Fibroblast of skin of right quadriceps (primary cell): Measurements from ENCODE around the gene ABCA1.
"Not testable (repeated sequence)": the region's sequence is repeated elsewhere in the genome, so short reads cannot be mapped to it uniquely, and the experiment has no call there.

ENCODE experiments used
- DNase-seq: peaks from one replicate; pipeline ENCODE4 v3.0.0-alpha.2; 2013

Gene ABCA1, protein sequence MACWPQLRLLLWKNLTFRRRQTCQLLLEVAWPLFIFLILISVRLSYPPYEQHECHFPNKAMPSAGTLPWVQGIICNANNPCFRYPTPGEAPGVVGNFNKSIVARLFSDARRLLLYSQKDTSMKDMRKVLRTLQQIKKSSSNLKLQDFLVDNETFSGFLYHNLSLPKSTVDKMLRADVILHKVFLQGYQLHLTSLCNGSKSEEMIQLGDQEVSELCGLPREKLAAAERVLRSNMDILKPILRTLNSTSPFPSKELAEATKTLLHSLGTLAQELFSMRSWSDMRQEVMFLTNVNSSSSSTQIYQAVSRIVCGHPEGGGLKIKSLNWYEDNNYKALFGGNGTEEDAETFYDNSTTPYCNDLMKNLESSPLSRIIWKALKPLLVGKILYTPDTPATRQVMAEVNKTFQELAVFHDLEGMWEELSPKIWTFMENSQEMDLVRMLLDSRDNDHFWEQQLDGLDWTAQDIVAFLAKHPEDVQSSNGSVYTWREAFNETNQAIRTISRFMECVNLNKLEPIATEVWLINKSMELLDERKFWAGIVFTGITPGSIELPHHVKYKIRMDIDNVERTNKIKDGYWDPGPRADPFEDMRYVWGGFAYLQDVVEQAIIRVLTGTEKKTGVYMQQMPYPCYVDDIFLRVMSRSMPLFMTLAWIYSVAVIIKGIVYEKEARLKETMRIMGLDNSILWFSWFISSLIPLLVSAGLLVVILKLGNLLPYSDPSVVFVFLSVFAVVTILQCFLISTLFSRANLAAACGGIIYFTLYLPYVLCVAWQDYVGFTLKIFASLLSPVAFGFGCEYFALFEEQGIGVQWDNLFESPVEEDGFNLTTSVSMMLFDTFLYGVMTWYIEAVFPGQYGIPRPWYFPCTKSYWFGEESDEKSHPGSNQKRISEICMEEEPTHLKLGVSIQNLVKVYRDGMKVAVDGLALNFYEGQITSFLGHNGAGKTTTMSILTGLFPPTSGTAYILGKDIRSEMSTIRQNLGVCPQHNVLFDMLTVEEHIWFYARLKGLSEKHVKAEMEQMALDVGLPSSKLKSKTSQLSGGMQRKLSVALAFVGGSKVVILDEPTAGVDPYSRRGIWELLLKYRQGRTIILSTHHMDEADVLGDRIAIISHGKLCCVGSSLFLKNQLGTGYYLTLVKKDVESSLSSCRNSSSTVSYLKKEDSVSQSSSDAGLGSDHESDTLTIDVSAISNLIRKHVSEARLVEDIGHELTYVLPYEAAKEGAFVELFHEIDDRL (N-terminal part only)

DNA sequence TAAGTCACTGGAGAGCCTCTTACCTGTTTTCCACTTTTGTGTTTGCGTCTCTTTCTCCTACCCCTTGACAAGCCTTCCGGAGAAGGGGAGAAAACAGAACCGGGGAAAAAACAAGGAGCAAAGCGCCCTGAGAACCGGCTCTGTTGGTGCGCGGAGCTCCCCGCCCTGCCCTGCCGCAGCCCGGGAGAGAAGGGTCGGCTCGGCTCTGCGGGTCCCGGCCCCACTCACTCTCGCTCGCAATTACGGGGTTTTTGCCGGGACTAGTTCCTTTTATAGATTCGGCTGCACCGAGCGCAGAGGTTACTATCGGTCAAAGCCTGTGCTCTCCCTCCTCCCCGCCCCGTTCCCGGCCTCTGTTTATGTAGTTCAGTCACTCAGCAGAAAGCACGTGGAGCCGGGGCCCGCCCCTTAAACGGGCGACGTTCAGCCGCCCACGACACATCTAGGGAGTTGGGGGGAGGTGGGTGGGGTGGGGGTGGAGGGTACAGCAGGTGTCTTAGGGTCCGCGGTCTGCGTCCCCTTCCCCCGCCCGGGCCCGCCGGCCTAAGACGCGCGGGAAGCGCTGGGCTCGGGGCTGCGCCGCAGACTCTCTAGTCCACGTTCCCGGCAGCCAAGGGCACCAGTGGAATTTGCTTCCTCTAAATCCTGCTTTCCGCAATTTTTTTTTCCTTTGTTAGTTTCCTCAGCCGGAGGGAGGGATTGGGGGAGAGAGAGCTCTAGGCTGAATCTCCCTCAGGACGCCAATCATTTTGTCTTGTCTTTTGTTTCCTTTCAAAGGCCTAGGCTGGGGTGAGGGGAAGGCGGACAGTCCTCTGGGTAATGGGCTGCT lies at the start of gene ABCA1:
Gene ABCA1 (minus strand): TSS at position 244 of the 829 bp plus-strand sequence. CDS start 24,476 bp downstream, outside the sequence.
- peak; percentile 81 for DNase-seq

DNA sequence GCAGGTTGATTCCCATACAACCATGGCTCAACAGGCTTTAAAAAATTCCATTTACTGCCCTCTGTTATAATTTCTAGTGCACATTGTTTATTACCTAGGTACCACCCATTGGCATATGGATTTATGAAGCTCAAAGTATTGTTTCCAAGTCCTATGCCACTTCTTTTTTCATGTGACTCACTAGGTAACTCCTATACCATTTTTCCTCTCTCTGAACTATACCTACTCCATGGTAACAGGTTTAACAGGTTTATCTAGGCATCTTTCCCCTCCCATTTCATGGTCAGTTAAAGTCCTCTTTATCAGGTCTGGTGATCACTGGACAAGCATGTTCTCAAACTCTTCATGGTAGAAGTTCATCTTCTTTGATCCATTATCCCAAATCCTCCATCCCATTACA lies 49.6 kb upstream of the ABCA1 start:
- DNase-seq, result no peak

DNA sequence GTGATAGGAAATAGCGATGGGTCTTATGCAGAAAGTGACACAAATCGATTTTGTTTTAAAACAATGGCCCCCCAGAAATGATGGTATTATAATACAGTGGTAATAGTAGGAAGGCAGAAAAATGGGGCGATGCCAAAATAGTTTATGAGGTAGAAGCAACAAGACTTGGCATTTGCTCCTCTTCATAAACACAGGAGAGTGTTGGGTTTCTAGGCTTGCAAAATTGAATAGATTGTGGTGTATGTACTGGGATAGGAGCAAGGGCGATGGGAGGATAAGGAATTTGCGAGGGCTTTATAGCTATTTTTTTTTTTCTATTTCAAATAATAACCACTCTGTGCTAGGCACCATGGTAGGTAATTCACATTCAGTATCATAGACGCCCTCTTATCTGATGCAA lies 49.2 kb upstream of the ABCA1 start:
- DNase-seq, result no peak

DNA sequence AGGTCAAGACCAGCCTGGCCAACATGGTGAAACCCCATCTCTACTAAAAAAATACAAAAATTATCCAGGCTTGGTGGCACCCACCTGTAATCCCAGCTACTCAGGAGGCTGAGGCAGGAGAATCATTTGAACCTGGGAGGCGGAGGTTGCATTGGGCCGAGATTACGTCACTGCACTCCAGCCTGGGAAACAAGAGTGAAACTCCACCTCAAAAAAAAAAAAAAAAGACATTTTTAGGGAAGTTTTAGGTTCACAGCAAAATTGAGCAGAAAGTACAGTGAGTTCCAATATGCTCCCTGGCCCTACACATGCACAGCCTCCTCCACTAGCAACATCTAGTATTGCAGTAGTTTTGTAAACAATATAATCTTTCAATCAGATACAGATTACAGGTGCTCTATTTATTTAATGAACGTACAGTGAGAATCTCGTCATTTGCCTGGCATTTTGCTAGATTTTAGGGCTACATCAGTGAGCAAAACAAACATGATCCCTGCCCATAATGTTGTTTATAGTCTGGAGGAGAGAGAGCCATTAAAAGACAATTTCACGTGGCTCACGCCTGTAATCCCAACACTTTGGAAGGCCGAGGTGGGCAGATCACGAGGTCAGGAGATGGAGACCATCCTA lies 48.1 kb upstream of the ABCA1 start:
- not testable (repeated sequence) for DNase-seq

DNA sequence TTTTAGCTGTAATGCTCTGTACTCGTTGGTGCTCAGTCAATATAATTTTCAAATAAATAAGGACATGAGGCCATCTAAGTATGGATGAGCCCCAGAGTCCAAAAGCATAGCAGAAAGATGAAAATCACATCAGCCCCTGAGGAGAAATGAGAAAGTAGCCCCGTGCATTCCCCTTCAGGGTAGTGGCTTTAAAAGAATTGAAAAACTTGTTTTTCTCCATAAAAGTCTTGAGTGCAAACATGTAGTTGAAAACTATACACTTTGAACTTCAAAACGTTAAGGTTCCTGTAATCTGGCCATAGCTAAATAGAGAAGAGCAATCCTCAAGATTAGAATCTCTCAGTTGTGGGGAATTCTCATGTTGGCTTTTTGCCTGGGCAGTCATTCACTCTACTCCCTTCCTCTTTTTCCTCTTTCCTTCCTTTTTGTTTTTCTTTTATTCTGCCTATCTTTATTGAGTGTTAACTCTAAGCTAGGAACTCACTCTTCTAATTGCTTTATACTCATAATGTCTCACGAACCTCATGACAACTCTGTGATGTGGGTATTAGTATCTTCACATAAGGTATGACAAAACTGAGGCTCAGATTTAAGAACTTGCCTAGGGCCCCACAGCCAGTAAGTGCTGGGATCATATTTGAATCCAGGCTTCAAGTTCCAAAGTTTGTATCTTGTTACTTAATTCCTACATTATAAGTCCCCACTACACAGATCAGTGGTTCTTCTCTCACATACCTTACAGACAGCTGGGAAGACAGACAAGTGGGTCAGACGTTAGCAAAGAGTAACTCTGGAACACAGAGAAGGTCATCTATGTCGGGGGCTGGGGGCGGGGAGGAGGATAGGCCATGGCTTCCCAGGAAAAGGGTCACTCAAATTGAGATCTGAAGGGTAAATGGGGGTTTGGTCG lies 46.4 kb upstream of the ABCA1 start:
- DNase-seq, result no peak

DNA sequence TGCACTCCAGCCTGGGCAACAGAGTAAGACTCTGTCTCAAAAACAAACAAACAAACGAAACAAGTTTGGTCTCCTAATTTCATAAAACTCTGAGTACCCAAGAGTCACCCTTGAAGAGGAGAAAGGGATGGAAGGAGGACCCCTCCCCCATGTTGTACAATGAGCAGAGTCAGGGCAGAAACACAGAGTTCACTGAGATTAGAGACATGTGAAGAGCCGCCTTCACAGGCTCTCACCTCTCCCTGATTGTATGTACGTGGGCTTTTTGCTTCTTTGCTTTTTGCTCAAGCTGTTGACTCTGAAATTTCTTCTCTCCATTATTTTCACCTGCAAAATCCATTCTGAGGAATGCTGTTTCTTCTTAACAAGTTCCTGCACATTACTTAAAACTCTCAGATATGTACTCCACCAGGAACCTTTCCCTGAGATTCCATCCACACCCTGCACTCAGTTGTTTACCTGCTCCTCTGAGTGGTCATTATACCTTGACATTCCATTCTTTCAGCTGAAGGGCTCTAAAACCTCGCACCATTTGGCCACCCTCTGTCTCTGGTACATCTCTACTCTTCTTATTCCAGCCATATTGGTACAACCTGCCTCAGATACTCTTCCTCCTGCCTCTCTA lies 44.4 kb upstream of the ABCA1 start:
- no peak for DNase-seq

DNA sequence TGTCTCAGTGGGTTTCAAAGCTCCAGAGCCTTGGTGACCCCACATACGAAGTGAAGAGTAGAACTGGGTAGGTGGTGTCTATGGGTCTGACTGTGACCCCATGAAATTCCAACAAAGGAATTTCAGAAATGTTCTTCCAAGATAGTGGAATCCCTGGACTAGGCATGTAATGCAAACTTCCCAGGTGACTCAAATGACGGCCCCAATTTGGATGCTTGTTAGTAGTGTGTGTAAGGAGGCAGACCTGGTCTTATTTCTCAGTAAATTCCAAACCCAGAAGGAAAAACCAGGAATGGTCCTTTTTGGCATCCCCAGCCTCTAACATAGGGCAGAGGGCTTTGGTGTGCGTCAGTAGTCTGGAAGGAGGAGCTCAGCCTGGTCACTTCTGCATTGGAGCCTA lies 43.6 kb upstream of the ABCA1 start:
- DNase-seq, result peak; percentile 19

DNA sequence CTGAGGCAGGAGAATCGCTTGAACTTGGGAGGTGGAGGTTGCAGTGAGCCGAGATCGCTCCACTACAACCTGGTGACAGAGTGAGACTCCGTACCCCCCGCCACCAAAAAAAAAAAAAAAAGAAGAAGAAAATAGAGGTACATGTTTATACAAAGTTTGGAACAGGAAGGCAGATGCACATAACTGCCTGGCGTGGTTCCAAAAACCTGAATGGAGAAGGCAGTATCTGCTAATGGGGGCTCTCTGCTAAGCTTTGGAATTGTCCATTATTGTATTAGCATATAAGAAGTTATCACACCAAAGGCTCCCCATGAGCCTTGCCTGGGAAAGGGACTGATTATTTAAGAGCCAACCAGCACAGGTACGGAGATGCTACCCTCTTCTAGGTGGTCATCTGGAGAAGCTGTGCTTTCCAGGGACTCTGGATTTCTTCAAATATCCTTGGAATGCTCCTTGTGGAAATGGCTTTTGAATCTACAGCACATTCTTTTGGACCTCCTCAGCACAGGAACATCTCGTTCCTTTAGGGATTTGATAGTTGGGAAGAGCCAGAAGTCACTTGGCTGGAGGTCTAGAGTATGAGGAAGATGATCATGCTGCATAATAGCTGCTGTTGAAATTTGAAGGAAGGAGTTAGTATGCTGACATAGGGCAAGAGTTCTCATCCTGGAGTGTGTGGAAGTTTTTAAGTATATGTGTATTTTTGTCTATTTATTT lies 42.5 kb upstream of the ABCA1 start:
- peak; percentile 71 for DNase-seq

DNA sequence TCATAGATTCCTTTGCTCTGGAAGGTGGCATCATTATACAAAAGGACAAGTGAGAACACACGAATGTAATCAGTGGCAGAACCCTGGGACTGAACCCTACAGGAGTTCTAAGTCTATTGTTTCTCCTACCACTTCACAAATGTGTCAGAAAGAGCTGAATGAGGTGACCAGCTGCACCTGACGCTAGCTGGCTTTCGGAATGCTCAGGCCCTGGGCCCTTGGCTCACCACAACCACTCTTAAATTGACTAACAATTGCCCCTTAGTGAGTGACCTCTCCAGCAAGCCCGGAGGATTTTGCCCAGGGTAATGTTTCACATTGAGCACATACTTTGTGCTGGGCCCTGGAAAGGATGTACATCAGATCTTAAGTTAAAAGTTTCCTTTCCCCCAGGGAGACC lies 41.2 kb upstream of the ABCA1 start:
- DNase-seq, result no peak

DNA sequence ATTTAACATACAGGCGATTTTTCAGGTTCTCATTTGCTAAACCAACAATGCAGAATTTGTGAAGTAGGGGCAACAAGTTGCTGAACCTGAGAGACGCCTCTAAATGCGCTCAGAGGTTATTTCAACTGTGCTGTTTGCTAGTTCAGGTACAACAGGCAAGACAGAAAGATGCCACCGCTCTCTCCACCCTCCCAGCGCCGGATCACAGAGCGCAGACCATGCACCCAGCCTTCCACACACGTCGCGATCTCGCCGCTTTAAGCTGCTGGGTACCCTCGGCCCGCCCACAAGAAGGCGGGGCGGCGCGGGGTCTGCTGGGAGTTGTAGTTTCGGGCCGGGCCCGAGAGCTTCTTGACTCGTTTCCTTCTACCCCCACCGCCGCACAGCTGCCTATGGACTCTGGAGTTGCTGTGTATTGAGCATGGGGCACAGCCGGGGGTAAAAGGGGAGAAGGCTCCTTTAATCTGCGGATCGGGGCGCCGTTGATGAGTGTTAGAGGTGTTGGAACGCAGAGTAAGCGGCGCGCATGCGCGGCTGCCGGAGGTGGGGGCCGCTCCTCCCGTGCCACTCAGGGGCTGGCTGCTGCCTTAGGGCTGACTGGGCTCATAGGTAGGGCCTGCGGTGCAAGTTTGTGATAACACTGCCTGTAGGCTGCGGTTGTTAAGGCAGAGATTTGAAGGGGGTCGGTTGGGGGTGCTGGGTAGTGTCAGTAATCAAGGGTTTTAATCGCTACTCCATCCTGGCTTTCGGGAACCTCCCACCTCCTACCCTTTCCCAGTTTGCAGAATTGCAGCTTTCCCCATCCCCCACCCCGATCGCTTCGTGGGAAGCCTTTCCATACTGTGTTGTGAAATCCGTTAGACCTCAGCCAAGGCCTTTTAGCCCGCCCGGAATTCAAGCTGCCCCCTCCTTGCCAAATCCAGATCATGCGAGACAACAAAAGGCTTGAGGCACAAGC lies 40.3 kb upstream of the ABCA1 start:
- DNase-seq, result peak; percentile 94

DNA sequence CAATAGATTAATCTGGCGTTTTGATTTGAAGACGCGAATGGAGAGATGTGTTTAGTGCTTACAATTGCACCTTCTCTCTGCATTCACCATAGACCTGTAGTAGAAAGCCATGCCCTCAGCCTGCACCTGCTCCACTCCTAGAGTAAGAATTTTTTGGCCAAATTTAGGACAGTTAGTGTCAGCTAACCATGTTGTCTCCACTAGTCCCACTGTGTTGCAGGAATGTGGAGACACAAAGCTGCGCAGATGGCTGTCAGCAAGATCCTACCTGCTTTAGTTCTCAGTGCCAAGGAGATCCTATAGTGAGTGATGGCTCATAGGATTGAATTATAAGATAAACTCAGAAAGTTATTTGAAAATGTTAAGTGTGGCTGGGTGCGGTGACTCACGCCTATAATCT lies 35.1 kb upstream of the ABCA1 start:
- no peak for DNase-seq

DNA sequence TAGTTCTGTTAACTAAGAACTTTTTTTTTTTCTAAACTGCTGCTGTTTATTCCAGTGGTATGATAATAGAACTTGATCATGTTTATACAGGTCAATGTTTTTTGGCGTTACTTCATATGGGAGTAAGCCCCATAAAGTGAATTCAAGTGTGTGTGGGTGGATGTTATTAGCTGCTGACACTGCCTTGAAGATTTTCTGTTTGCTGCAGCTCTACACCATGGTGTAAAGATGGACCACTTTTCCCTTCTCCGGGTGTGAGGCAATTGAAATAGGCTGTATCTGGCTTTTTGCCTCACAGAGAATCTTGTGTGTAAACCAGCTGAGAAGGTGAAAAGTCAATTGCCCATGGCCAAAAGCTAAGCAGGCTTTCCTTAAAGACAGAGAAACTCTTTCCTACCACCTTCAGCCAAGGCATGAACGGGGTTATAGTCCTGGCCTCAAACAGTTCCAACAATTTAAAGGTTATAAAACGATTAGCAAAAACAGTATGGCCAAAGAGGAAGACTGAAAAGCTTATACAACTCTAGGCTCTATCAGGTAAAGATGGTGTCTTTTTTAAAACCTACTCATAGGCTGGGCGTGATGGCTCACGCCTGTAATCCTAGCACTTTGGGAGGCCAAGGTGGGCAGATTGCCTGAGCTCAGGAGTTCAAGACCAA lies 33.9 kb upstream of the ABCA1 start:
- DNase-seq, result peak; percentile 9

DNA sequence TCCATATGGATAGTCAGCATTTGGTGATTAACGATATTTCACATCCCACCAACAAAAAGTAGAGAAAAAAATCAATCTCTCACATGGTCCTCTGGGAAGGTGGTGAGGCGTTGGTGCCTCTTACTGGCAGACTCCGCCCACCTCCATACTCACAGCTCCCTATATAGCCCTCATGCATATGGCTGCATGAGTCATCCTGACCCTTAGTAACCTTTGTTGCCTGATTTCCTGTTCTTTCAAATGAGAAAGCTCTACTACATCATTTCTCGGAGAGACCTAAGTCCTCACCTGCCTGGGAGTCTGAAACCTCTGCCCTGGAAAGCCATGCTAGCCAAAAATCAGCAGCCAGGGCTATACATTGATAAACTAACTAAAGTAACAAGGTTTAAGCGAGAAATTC lies 33.3 kb upstream of the ABCA1 start:
- peak; percentile 89 for DNase-seq

DNA sequence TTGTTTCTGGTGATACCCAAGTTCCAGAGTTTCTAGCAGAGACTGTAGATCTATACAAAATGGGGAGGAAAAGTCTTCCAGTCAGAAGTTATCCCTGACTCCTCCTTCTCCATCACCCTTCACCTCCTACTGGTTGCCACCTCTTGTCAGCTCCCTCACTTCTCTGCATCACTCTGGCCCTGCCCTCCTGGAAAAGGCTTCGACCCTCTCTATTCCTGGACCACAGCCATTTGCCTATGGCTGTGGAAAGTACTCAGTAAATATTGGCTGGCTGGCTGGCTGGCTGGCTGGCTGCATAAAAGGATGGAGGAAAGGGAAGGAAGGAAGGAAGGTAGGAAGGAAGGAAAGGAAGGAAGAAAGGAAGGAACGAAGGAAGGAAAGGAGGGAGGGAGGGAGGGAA lies 32.7 kb upstream of the ABCA1 start:
- DNase-seq, result no peak

DNA sequence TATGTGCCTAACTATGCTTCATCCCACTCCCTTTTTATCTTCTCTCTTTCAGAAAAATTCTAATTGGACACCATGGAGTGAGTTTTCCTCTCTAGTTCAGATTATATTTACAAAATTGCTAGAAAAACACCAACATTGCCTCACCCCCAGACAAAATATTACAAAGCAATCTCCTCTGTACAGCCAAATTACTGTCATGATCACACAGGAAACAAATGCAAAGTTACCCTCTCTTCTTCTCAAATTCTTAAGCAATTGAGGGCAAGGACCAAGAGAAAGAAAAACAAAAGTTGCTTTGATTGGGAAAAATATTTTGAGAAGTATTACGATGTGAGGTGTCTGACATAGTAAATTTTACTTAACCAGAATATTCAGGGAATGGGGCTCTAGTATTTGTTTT lies 30.8 kb upstream of the ABCA1 start:
- no peak for DNase-seq

DNA sequence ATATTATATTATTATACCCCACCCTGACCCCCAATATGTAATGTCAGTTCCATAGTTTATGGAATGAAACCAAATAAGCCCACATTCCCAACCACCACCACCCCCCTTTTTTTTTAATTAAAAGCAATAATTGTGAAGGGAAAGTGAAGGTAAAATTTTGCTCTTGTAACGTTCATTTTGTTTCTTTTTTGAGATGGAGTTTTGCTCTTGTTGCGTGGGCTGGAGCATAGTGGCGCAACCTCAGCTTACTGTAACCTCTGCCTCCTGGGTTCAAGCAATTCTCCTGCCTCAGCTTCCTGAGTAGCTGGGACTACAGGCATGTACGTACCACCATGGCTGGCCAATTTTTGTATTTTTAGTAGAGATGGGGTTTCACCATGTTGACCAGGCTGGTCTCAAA lies 30.1 kb upstream of the ABCA1 start:
- DNase-seq, result not testable (repeated sequence)

DNA sequence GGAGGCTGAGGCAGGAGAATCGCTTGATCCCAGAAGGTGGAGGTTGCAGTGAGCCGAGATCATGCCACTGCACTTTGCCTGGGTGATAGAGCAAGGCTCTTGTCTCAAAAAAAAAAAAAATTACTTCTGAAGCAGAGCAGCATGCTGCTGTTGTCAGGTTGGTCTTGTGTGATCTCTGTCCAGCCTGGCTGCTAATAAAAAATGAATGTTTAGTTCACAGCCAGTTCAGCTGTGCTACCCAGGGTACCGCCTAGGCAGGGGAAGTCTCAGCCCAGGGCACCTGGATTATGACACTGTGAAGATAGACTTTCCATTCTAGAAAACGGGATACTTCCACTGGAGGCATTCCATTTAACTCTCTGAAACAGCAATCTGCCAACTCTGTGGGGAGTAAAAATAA lies 23.5 kb upstream of the ABCA1 start:
- no peak for DNase-seq

DNA sequence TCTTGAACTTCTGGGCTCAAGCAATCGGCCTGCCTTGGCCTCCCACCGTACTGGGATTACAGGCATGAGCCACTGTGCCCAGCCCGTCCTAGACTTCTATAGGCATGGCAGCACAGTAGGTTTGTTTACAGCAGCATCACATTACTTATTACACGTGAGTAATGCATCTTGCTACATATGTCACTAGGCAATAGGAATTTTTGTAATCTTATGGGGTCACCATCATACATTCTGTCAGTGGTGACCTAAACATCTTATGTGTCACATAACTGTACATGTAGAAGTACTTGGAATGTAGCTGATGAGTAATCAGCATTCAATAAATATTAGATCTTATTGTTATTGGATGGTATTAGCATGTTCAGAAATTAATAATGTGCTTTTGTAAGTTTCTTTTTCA lies 22.9 kb upstream of the ABCA1 start:
- DNase-seq, result peak; percentile 66
